Left renal cortex interstitium (tissue), 4 donors: ENCODE measurements around the gene ITGB2. TPM values are rescaled to one million over a fixed set of nuclear protein-coding genes. Genes with fewer than 3 reads are reported as not detected.

Experiments
- DNase-seq, 4 donors: peaks; one replicate each; pipeline ENCODE4 v3.0.0-alpha.2; 2013; ENCODE audit warnings: low read depth in 4 of 4, low spot score in 2 of 4, missing footprints in 1 of 4
- polyA plus RNA-seq, 4 donors: library from polyadenylated mRNA; unstranded; fragments of 120-200 nt; gene quantifications; one replicate each; pipeline ENCODE4 v1.2.1, GENCODE V29; 2013; ENCODE audit not compliant: insufficient read length in 4 of 4

Gene ITGB2
- polyA plus RNA-seq, 4 donors: 9.2 to 21.6 (median 12.1) TPM

DNA sequence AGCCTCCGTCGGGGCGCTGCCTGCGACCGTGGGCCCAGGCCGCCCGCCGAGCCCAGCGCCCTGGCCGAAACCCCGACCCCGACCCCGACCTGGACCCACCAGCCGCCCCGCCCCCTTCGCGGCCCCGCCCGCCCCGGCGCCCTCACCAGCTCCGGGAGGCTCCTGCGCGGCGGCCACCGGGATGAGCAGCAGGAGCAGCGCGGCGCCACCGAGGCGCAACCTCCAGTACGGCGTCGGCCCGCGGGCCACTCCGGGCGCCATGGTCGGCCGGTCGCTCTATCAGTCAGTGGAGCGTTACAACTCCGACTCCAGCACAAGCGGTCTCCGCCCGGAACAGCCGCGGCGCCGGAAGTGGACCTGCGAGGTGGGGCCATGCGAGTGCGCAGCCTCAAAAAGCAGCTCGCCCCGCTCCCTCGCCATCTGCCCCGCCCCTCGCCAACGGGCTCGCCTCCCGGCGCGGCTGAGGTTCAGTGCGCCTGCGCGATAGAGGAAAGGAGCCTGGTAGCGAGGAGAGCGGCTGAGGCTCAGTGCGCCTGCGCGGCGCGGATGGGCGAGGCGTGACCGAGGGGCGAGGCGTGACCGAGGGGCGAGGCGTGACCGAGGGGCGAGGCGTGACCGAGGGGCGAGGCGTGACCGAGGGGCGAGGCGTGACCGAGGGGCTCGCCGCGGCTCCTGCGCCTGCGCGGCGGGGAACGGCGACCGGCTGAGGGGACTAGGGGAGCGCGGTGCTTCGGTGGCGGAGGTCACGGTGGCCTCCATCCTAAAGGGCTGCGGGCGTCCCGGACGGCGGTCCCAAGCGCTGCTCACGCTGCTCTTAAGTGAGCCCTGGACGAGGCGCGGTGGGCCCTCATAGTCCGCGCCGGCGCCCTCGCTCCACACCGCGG, 47.1 kb downstream of the ITGB2 start, which contains the start of gene PTTG1IP:
TSS of gene PTTG1IP (minus strand) at position 335 of the 884 bp plus-strand sequence. CDS start at position 261, 74 bp downstream.
- DNase-seq: peak; percentile 91 to 98 (median 98)

DNA sequence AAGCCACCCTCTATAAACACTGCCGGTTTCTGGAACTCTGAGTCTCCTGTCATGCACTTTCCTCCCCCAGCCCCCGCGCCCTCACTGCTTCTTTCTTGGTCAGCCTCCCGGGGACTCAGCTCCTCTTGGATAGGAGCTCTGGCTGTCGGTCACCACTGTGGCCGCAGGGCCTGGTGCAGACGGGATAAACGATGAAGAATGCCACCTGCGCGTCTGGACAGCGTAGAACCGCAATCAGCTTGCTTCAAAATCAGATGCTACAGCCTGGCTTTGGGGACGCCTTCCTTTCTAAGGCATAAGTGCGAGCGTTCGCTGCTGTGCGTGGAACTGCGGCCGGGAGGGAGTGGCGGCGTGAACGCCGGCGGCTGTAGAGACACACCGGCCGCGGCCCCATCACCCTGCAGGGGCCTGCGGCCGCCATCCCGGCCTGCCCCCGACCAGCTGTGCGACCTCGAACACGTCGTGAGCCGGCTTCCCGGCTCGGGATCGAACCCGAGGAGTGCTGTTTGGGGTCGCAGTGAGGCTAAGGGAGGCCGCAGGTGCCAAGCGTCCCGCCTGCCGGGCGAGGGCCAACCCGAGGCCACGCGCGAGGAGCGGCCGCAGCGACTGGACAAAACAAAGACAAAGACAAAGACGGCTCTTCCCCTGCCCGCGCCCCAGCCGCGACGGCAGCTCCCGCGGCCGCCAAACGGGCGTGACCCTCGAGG, 47.9 kb downstream of the ITGB2 start:
- DNase-seq: no peak

DNA sequence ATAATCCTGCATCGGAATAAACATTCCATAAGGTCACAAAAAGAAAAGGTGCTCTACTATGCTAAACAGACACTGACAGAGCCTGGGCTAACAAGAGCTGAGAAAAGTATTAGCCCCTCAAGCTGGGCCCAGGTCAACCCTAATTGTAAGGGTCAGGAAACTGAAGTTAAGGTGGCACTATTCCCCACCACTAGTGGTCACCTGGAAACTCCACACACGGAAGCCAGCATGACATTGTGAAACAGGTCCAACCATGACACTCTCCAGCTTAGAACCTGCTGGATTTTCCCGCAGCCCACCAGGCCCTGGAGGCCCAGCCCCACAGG, 48.4 kb downstream of the ITGB2 start:
- no peak for DNase-seq

DNA sequence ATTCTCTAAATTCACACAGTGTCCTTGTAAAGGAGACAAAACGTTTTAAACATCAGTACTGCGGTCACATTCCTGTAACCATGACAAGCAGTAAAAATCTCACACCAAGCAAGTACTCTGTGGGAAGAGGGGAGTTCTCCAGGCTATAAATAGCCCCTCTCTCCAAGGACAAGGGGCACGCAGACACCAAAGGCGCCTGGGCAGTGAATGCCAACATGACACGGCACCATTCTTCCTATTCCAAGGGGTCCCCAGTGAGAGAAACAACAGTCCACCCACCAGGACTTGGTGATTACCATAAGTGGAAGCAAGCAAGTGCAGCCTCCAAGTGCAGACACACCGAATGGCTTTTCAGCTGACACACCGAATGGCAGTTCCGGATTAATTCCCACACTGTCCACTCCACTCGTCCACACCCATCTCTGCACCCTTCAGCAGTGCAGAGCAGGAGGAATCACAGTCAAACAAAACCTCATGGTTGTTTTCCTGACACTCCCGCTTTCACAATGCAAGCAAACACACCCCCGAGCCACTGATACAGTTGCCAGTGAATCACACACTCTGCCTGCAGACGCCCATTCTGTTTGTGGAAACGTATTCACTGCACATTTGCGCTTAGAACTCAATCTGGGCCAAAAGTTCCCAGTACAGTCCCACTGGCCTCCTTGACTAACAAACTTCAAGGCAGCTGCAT, 49.0 kb downstream of the ITGB2 start:
- DNase-seq: no peak

DNA sequence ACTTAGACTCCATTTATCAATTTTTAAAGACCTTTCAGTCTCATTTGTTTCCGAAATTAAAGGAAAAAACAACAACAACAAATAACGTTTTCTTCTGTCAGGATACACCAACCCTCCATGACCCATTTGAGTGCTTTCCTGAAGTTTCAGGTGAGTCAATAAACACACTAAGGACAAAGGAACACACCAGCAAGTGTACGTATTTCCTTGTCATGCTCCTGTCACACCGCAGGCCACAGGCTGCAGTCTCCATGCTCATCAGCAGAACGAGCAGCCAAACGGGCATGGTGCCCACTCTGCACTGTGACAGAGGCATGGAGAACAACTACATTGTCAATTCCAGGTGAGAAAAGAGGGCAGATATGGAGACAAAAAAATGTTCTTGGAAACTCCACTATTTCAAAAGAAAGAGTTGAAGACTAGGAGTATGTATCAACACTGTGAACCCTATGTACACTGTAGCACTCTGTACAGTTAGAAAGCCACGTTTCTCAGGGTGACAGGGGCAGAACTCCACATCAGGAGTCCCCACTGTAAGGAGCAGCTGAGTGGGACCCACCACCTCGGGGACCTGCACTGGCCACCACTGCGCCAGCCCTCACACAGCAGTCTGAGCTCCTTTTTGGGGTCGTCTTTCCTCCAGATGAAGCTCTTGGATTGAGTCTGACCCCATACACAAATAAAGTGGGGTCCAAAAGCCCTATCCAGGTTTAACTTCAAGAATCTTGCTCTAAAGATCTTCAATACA, 49.8 kb downstream of the ITGB2 start:
- no peak for DNase-seq

DNA sequence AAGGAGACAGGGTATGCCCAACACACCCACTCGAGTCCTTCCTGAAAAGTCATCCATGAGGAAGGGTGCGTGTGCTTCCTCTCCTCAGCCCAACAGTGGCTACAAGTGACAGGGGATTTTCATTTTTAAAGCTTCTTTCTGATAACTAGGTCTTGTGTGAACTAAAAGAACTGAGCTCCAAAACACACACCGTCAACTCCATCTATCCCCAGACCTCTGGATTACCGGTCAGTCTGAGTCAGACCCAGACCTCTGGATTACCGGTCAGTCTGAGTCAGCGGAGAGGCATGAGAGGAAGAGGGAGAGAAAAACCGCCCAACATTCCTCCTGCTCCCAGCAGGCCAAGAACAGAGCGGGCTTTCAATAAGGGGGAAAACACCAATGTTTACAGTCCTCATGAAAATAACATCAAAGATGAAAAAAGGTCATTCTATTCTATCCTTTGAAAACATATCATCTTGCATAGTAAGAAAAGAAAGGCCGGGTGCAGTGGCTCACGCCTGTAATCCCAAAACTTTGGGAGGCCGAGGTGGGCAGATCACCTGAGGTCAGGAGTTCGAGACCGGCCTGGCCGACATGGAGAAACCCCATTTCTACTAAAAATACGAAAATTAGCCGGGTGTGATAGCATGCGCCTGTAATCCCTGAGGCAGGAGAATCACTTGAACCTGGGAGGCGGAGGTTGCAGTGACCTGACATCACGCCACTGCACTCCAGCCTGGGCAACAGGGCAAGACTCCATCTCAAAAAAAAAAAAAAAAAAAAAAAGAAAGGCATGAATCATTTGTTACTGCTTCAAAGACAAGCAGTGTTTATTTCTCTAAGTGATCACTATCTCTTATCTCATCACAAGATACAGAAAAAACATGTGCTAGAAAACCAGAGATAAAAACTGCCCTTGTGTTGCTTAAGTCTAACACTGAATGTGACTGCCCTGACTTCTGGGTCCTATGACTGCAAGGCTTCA, 50.6 kb downstream of the ITGB2 start:
- no peak for DNase-seq

DNA sequence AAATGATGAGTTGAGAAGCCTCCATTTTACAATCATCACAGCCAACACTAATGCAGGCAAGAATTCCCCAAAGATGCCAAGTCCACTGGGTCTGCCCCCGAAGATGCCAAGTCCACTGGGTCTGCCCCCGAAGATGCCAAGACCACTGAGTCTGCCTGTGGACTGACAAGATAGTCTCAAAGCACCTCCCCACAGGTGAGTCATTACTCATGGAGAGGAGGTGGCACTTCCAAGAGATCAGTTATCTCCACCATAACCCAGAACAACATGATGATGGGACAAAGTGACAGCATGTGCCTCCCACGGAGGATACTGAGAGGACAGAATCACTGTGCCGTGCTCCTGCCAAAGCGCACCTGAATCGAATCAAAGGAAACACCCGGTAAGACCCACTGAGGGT, 52.0 kb downstream of the ITGB2 start:
- DNase-seq: no peak

DNA sequence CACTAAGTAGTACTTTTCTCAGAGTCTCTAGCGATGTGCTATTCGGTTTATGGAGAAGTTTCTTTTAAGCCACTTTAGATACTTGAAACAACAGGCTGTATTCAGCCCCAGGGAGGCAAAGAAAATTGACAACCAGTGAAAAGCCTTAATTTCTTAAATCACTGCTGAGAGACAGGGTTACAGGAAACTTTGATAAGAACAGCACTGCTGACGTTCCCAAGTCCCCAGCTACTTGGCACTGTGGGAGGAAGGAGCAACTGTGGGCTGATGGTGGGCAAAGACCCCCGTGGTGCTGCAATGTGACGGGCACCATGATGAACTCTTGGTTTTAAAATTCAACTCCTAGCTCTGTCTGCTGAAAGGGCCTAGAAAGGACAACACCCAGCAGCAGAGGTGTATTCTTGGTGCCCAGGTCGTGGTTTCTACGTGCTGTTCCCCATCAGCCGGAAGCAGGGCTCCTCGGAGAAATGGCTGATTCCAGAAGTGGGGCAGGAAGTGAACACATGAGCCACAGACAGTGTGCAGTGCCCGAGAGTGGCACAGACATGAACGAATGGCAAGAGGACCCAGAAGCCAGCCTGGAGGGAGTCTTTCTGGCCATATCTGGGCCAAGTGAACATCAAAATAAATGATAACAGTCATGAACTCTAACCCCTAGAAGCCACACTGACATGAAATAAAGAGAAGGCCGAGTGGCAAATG, 52.5 kb downstream of the ITGB2 start:
- no peak for DNase-seq

DNA sequence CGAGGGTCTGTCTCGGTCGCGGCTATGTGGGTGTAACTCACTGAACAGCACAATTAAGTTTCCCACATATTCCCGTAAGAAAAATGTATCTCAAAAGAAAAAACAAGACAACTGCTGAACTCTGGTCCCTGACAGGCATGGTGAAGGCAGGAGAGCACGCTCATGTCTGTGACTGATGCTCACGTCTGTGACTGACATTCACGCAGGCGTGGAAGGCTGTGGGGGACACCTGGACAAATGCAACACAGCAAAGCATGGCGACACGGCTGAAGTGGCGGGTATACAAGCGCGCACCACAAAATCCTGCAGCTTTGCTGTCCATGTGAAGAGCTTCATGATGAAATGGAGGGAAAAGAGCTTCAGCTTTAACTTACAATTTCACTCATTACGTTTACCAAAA, 53.2 kb downstream of the ITGB2 start:
- DNase-seq: no peak

DNA sequence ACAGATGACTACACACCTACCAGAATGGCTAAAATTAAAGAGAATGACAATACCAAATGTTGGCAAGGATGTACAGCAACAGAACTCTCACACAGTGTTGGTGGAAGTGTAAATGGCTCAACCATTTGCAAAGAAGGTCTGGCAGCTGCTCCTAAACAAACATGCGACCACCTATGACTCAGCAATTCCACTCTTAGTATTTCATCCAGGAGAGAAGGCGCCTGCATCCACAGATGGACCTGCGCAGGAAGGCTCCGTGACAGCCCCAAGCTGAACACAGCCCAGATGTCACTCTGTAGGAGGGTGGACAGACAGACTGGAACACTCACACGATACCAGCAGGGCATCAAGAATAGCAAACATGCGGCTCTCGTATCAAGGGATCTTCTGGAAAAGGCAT, 53.9 kb downstream of the ITGB2 start:
- DNase-seq: no peak

DNA sequence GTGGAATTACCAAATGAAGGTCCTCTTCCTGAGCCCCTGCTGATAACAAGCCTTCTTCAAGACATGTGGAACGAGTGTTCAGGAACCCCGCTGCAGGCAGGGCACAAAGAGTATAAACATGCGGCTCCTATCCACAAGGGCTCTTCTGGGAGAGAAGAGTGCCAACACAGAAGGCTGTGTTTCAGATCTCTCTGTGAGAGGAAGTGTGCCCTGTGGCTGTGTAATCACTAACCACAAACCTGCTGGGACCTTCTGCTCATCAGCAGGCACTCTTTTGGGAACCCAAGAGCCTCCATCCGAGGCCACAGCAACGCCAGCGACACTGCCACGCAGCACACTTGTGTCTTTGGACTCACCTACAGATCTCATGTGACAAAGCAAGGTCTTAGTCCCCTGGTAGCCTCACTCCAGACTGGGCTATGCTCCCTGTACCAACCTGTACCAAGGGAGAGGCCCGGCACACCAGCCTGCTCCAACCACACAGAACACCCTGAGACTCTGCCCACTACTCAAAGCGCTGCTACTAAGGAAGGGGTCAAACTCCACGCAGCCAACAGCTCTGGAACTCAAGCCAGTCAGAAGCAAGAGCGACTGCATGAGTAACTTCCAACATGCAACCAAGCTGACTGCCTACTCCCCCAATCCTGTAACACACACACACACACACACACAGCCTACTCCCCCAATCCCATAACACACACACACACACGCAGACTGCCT, 55.0 kb downstream of the ITGB2 start:
- DNase-seq: no peak

DNA sequence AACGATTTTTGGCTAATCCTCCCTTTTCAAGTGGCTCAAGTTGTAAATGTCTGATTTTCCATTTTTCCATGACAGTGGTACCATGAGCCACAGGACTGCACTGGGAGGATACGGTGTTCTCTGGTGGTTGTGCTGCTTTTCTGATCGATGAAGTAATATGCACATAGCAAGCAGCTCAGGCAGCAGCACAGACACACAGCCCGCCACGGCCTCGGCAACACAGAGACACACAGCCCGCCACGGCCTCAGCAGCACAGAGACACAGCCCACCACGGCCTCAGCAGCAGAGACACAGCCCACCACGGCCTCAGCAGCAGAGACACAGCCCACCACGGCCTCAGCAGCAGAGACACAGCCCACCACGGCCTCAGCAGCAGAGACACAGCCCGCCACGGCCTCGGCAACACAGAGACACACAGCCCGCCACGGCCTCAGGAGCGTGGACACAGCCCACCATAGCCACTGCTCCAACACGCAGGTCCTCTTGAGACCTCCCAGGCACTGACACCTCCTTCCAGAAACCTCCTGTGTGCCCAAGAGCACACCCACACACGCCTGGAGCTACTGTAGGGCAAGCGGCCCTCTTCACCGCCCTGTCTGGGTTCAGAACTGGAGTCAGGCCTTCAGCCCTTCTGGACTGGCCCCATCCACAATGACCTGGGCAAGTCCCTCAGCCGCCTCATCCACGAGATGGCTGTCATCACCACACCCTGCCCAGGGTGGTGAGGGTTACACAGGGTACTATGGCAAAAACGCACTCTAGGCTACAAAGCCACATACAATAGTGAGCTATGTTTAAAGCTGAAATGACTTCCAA, 57.6 kb downstream of the ITGB2 start:
- no peak for DNase-seq

DNA sequence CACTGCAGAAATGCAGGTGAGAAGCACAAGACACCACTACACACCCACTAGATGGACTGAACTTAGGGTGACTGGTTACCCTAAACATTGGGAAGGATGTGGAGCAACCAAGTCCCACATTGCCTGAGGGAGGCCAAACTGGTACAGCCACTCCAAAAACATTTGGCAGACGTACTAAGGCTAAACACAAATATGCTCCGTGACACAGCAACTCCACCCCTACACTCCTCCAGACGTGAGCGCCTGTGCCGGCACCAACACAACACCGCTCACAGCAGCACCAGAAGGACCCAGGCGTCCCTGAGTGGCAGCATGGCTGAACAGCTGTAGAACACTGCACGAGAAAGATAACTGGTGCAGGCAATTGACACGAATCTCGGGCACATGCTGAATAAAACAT, 61.9 kb downstream of the ITGB2 start:
- DNase-seq: no peak

DNA sequence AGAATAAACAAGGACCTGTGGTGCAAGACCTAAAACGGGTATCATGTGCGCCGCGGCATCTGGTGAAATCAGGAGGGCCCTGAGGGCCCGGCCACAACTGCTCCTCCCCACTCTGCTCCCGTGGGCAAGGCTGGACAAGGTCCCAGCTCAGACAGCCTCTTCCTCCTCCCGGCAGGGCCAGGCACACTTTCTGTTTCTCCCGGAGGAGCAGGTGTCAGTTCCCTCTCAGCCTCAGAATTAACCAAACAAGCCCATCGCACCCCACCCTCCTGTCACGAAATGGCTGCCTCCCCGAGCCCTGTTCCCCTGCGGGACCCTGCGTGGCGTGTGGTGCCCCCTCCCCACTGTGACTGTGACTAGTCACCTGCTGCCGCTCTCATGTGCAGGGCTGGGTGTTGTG, 62.4 kb downstream of the ITGB2 start:
- DNase-seq: no peak

DNA sequence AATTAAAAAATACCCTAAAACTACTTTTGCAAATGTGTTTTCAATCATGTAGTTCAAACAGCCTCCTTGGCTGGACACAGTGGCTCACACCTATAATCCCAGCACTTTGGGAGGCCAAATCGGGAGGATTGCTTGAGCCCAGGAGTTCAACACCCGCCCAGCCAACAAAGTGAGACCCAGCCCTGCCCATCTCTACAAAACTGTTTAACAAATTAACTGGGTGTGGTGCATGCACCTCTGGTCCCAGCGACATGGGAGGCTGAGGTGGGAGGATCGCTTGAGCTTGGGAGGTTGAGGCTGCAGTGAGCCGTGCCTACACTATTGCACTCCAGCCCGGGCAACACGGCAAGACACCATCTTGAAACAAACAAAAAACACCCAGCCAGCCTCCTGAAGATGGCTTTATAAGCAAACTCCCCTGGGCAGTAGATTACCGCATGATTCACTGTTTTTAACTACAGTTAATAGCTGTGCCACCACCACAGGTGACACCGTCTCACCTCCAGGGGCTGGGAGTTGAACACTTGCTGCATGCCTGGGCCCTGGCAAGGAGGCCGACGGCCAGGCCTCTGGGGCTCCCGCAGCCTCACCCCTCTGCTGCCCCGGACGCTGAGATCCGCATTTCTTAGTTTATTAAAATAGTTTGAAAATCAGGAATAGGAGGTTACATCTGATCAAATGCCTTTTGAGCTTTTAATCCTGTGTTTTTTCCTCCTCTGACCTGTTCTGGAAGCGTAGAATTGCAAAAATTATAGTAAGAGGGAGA, 63.4 kb downstream of the ITGB2 start:
- no peak for DNase-seq

DNA sequence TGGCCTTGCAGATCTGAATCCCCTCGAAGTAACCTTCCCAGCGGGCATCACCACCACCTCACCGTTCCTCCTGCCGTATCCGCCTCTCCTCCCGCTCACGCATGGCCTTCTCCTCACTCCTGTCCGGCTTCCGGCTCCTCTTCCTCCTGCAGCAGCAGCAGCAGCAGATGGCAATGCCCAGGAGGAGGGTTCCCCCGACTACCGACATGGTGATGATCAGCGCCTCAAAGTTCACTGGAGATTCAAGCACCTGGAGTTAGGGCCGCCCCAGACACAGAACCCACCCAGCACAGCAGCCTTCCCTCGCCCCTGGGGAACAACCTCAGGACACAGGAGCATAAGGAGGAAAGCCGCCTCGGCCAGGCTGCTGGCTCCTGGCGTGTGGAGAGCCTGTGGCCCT, 64.6 kb downstream of the ITGB2 start:
- no peak for DNase-seq

DNA sequence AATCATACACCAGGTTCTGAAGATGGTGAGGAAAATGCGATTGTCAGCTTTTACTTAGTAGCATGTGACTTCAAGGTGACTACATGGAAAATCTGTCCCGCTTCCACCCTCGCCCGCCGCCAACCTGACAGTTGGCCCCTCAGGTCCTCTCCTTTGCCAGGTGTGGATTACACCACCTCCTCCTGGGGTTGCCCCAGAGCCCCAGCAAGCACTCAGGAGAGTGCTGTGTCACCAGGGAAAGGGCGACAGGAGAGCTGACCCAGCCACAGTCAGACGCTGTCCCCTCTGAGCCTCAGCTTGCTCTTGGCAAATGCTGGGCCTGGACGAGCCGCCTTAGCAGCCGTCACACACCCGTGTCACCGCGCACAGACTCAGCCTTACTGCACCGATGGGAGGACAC, 65.1 kb downstream of the ITGB2 start:
- DNase-seq: no peak
